Thoracic aorta (tissue), 2 donors: ENCODE data around the gene NAA38. TPM values are rescaled to one million over a fixed set of nuclear protein-coding genes. Genes with fewer than 3 reads are reported as not detected.

ENCODE experiments used
- ATAC-seq: fragments of 150-250 bp; one replicate; pipeline ENCODE4 v1.8.0; 2017; ENCODE audit warnings: low read depth; ENCODE audit not compliant: insufficient number of reproducible peaks, low FRiP score
- DNase-seq: peaks from one replicate; pipeline ENCODE4 v3.0.0-alpha.2; 2020; ENCODE audit warnings: low spot score
- H3K27ac ChIP-seq, 2 donors: fragments of 200-600 bp; sonication (generic); 1 replicate in 1 of 2; 2 replicates in 1 of 2; pipeline ENCODE4 v1.5.1; 2016; ENCODE audit warnings: mild to moderate bottlenecking in 2 of 2, moderate library complexity in 2 of 2
- H3K27me3 ChIP-seq: fragments of 200-600 bp; sonication (generic); replicated peaks from 2 replicates; pipeline ENCODE4 v1.6.0; 2016; ENCODE audit warnings: mild to moderate bottlenecking; ENCODE audit not compliant: insufficient read depth
- H3K36me3 ChIP-seq: fragments of 200-600 bp; sonication (generic); one replicate; pipeline ENCODE4 v1.5.1; 2016
- H3K4me1 ChIP-seq, 2 donors: fragments of 200-600 bp; sonication (generic); 1 replicate in 1 of 2; 2 replicates in 1 of 2; pipeline versions ENCODE4 v1.5.1 to v1.6.0; 2016; ENCODE audit warnings: low read depth in 2 of 2, mild to moderate bottlenecking in 1 of 2; ENCODE audit not compliant: control insufficient read depth in 1 of 2
- H3K4me3 ChIP-seq: fragments of 200-600 bp; sonication (generic); 2 replicates; pipeline ENCODE4 v1.5.1; 2016; ENCODE audit warnings: mild to moderate bottlenecking
- H3K9me3 ChIP-seq: fragments of 200-600 bp; sonication (generic); 2 replicates; pipeline ENCODE4 v1.5.1; 2016
- CTCF ChIP-seq: fragments of 200-600 bp; sonication (generic); IDR thresholded peaks from one replicate; pipeline ENCODE4 v1.5.1; 2019; ENCODE audit warnings: antibody characterized with exemption
- total RNA-seq, 2 donors: library from RNA; depleted of rRNA; stranded (reverse); fragments of >200 nt; gene quantifications; one replicate each; pipeline versions ENCODE4 v1.1.0 to v1.2.3, GENCODE V29; 2016

The NAA38 gene
- total RNA-seq, 2 donors from 2014 or later: 49.5 to 62.7 TPM

- no peaks in the 10 kb centered on the region for H3K9me3 ChIP-seq
- ATAC-seq (peak; percentile 58), DNase-seq (peak; percentile 82)
- H3K27ac ChIP-seq: peak overlapping the region; percentile 80 to 91
- no peaks in the 10 kb centered on the region for H3K27me3 ChIP-seq
- no peak for TF ChIP-seq CTCF
- H3K4me3 ChIP-seq: peak overlapping the region; percentile 94
- H3K36me3 ChIP-seq: peaks cover 15% of the 10 kb centered on the region
- peaks cover 28 to 51% of the 10 kb centered on the region in 2 donors for H3K4me1 ChIP-seq
Measured at GRCh38 chr17:7887482-7888183, 30.3 kb upstream of the NAA38 start.

GRCh38 chr17:7887038-7887481, 29.7 kb upstream of the NAA38 start:
- ATAC-seq: no peak
- H3K4me1 ChIP-seq: peaks cover 28 to 57% of the 10 kb centered on the region in 2 donors

GRCh38 chr17:7886227-7887037, 29.1 kb upstream of the NAA38 start:
- DNase-seq (no peak), ATAC-seq (no peak)
- Histone ChIP-seq H3K9me3 (no peaks in the 10 kb centered on the region), H3K27ac (peak overlapping the region; percentile 39 to 91), H3K36me3 (peaks cover 10% of the 10 kb centered on the region), H3K4me3 (peak overlapping the region; percentile 94), H3K4me1 (peaks cover 28 to 63% of the 10 kb centered on the region in 2 donors), H3K27me3 (no peaks in the 10 kb centered on the region)
- TF ChIP-seq CTCF: no peak

More at GRCh38 chr17:7887038-7887481, 29.7 kb upstream of the NAA38 start:
- no peak for TF ChIP-seq CTCF
- no peak for DNase-seq
- Histone ChIP-seq H3K9me3 (no peaks in the 10 kb centered on the region), H3K4me3 (peak overlapping the region; percentile 94), H3K36me3 (peaks cover 15% of the 10 kb centered on the region), H3K27me3 (no peaks in the 10 kb centered on the region), H3K27ac (peak overlapping the region; percentile 39 to 91)

- Histone ChIP-seq H3K27ac (peak overlapping the region; percentile 39 to 91), H3K27me3 (no peaks in the 10 kb centered on the region), H3K36me3 (peaks cover 2% of the 10 kb centered on the region), H3K4me1 (peaks cover 28 to 67% of the 10 kb centered on the region in 2 donors), H3K9me3 (no peaks in the 10 kb centered on the region), H3K4me3 (peak overlapping the region; percentile 94)
- ATAC-seq: no peak
- no peak for DNase-seq
- TF ChIP-seq CTCF: no peak
Measured at GRCh38 chr17:7885367-7886226, 28.2 kb upstream of the NAA38 start.
